PFSK-1 (cell line): ENCODE data around the gene GRB10.

Source experiments
- FOXP2 ChIP-seq: optimal IDR thresholded peaks from 2 replicates; pipeline ENCODE3; 2011; ENCODE audit warnings: borderline replicate concordance, control low read depth, inconsistent platforms; ENCODE audit not compliant: insufficient read depth; ENCODE audit errors: extremely low read length, extremely low read depth
- POLR2AphosphoS5 ChIP-seq: IDR thresholded peaks from 2 replicates; pipeline ENCODE4 v1.6.1; 2012; ENCODE audit warnings: low read depth, mild to moderate bottlenecking, control low read depth, low read length, moderate library complexity
- REST ChIP-seq, 2 experiments: IDR thresholded peaks; 2 replicates each; pipeline versions ENCODE4 v1.6.1 to v1.8.0; 2011 to 2012; ENCODE audit warnings: low read depth in 2 of 2, low read length in 2 of 2, control low read depth in 1 of 2, inconsistent platforms in 1 of 2, mild to moderate bottlenecking in 1 of 2, moderate library complexity in 1 of 2; ENCODE audit not compliant: insufficient read depth in 1 of 2
- SIN3A ChIP-seq: IDR thresholded peaks from 2 replicates; pipeline ENCODE4 v1.6.1; 2012; ENCODE audit warnings: mild to moderate bottlenecking, low read length, moderate library complexity, borderline replicate concordance; ENCODE audit not compliant: insufficient read depth
- TAF1 ChIP-seq: IDR thresholded peaks from 2 replicates; pipeline ENCODE4 v1.6.1; 2012; ENCODE audit warnings: low read length, control low read depth, borderline replicate concordance; ENCODE audit not compliant: insufficient read depth

GRB10 gene

GRCh38 chr7:50695026-50695425 is 87.7 kb downstream of the GRB10 start:
- TF ChIP-seq SIN3A (no peak), REST (IDR thresholded peaks at IDR 0.05; ENCODE audit: insufficient read depth in 1 of 2, low read depth in 2 of 2, low read length in 2 of 2) (no peak), POLR2AphosphoS5 (no peak), FOXP2 (no peak), TAF1 (no peak)

- TF ChIP-seq SIN3A (no peak), REST (IDR thresholded peaks at IDR 0.05; ENCODE audit: insufficient read depth in 1 of 2, low read depth in 2 of 2, low read length in 2 of 2) (no peak), TAF1 (no peak), POLR2AphosphoS5 (no peak), FOXP2 (no peak)
Observed at GRCh38 chr7:50693455-50694130, 89.1 kb downstream of the GRB10 start.

GRCh38 chr7:50690541-50691011 is 92.1 kb downstream of the GRB10 start:
- TF ChIP-seq SIN3A (no peak), REST (IDR thresholded peaks at IDR 0.05; ENCODE audit: insufficient read depth in 1 of 2, low read depth in 2 of 2, low read length in 2 of 2) (no peak), TAF1 (no peak), FOXP2 (no peak), POLR2AphosphoS5 (no peak)

GRCh38 chr7:50688226-50688590 is 94.5 kb downstream of the GRB10 start:
- TF ChIP-seq TAF1 (no peak), REST (IDR thresholded peaks at IDR 0.05; ENCODE audit: insufficient read depth in 1 of 2, low read depth in 2 of 2, low read length in 2 of 2) (no peak), FOXP2 (no peak), POLR2AphosphoS5 (no peak), SIN3A (no peak)
